Measurements from ENCODE around the gene IPO8. TPM values are rescaled to one million over a fixed set of nuclear protein-coding genes. Genes with fewer than 3 reads are reported as not detected.
A peak's percentile ranks its signal among the peaks of the same experiment; 100 is the strongest.

IPO8 gene
- 10 to 100 TPM; 20.6 to 38.3 (median 26.1) TPM for total RNA-seq

DNA sequence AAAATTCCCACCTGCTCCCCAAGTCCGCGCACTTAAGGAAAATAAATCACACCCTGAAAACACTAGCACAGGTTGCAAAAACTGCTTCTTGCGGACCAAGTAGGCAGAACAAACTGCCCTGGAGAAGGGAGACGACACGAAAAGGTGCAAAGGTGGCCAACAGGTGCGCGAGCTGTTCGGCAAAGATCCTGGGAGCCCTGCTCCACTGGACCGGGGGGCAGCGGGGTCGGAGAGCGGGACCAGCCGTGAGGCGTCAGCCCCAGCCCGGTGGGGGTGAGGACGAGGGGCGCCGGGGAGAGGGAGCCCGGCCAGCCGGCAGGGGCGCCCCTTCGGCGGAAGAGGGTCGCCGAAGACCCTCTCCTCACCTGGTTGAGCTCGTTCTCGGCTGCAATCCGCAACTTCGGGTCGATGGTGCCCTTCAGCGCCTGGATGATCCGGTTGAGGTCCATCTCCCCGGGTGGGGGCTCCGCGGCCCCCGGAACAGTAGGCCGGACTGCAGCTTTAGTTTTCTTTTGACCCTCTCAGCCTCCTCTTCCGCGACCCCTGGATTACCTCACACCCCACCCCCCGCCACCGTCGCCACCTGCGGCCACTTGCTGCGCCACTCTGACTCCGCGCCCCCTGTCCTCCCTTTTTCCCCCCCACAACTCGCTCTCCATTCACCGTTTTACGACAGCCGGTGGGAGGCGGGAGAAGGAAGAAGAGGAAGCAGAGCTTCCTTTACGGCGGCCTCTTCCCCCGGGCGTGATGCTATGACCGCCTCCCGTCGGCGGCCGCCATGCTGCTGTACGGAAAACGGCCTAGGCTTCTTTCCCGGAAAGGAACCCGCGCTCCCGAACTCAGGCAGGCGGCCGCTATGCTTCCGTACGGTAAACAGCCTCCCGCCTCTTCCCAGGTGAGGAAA lies at the start of gene IPO8:
Gene IPO8, minus strand, starts transcription at position 671 of the 904 bp plus-strand sequence. Its CDS starts 222 bp downstream, at position 449.
- intact Hi-C loops (cut with DNase I; ENCODE audit: low total_unique reads) (loop anchor here (1.0 to 10.0 kb wide), 4 partner anchors 60 to 1029 kb away; partner anchors contain the start of genes AMN1 and DDX11), in situ Hi-C loops (cut with MboI; ENCODE audit: low sequenced_read_pairs in 4 of 4) (loop anchor here in 1 of 4 donors (25.0 kb wide), 1 partner anchor 1333 kb away; no protein-coding TSS in a partner anchor)
- Histone ChIP-seq H3K36me3 (no peaks in the 10 kb centered on the region), H3K9me3 (no peaks in the 10 kb centered on the region), H3K27ac (peak within 1 kb of the TSS; percentile 86 to 91 (median 89)), H3K4me1 (peaks cover 31 to 46% of the 10 kb centered on the region in 2 donors), H3K27me3 (no peaks in the 10 kb centered on the region), H3K4me3 (peak within 1 kb of the TSS; percentile 73 to 98 (median 96))
- ATAC-seq (peak; percentile 81 to 83), DNase-seq (peak; percentile 82 to 89)
- TF ChIP-seq, protein P1, sequence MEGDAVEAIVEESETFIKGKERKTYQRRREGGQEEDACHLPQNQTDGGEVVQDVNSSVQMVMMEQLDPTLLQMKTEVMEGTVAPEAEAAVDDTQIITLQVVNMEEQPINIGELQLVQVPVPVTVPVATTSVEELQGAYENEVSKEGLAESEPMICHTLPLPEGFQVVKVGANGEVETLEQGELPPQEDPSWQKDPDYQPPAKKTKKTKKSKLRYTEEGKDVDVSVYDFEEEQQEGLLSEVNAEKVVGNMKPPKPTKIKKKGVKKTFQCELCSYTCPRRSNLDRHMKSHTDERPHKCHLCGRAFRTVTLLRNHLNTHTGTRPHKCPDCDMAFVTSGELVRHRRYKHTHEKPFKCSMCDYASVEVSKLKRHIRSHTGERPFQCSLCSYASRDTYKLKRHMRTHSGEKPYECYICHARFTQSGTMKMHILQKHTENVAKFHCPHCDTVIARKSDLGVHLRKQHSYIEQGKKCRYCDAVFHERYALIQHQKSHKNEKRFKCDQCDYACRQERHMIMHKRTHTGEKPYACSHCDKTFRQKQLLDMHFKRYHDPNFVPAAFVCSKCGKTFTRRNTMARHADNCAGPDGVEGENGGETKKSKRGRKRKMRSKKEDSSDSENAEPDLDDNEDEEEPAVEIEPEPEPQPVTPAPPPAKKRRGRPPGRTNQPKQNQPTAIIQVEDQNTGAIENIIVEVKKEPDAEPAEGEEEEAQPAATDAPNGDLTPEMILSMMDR (IDR thresholded peaks at IDR 0.05 in 4 of 5, conservative IDR thresholded peaks at IDR 0.05 in 1 of 5), result peak in 4 of 5 experiments; percentile 2 to 37 (median 21)
- TF ChIP-seq POLR2A (IDR thresholded peaks at IDR 0.05), result peak; percentile 10 to 21

DNA sequence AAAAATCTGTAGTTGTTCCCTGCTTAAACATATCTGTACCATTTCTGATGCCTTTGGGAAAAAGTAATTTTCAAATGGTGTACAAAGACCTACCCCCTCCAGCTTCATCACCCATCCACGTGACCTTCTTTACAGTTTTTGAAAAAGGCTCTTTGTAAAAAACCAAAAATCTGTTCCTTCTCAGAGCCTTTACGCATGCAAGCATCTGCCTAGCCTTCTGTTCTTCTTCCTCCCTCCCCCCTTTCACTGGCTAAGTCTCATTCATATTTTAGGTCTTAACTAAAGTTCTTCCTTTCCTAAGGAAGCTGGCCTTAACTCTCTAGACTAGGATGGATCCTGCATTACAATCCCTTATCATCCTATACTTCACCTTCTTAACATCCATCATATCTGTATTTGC lies 48.7 kb upstream of the IPO8 start:
- no peak for ATAC-seq
- Histone ChIP-seq H3K27me3 (no peaks in the 10 kb centered on the region), H3K4me1 (no peaks in the 10 kb centered on the region), H3K36me3 (peaks cover 0 to 2% of the 10 kb centered on the region in 2 donors), H3K27ac (no peak overlapping the region), H3K9me3 (no peaks in the 10 kb centered on the region), H3K4me3 (no peak overlapping the region)
- no peak for TF ChIP-seq POLR2A (IDR thresholded peaks at IDR 0.05)
- TF ChIP-seq, protein P1 (IDR thresholded peaks at IDR 0.05 in 4 of 5, conservative IDR thresholded peaks at IDR 0.05 in 1 of 5), result no peak
- intact Hi-C loops (cut with DNase I; ENCODE audit: low total_unique reads) (no loop called here), in situ Hi-C loops (cut with MboI; ENCODE audit: low sequenced_read_pairs in 4 of 4) (no loop called here)
- DNase-seq, result no peak

DNA sequence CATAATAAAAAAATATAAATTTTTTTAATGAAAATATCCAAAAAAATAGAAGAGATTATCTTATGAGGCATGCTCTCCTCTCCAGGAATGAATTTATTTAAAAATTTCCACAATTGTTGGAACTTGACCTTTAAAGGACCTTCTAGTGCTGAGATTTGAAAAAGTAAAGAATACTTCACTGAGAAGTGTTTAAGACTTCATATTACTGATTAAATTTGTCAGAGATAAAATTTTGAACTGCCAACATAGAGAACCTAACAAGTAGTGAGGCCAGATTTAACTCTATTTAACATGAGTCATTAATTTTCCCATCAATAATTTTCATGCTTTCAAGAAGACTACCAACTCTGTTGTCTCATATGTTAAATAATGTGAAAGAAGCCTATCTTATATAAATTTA lies 44.6 kb upstream of the IPO8 start:
- TF ChIP-seq, protein P1 (IDR thresholded peaks at IDR 0.05 in 4 of 5, conservative IDR thresholded peaks at IDR 0.05 in 1 of 5), result no peak
- no peak for TF ChIP-seq POLR2A (IDR thresholded peaks at IDR 0.05)

DNA sequence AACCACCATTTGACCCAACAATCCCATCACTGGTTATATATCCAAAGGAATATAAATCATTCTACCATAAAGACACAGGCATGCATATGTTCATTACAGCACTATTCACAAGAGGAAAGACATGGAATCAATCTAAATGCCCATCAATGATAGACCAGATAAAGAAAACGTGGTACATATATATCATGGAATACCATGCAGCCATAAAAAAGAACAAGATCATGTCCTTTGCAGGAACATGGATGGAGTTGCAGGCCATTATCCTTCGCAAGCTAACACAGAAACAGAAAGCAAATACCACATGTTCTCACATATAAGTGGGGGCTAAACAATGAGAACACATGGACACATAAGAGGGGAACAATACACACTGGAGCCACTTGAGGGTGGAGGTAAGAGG lies 43.4 kb upstream of the IPO8 start:
- Histone ChIP-seq H3K27ac (no peak overlapping the region), H3K27me3 (no peaks in the 10 kb centered on the region), H3K9me3 (no peaks in the 10 kb centered on the region), H3K4me1 (no peaks in the 10 kb centered on the region), H3K36me3 (peaks cover 0 to 8% of the 10 kb centered on the region in 2 donors), H3K4me3 (no peak overlapping the region)
- ATAC-seq (no peak), DNase-seq (no peak)
- intact Hi-C loops (cut with DNase I; ENCODE audit: low total_unique reads) (no loop called here), in situ Hi-C loops (cut with MboI; ENCODE audit: low sequenced_read_pairs in 4 of 4) (no loop called here)
- TF ChIP-seq, protein P1 (IDR thresholded peaks at IDR 0.05 in 4 of 5, conservative IDR thresholded peaks at IDR 0.05 in 1 of 5), result no peak
- no peak for TF ChIP-seq POLR2A (IDR thresholded peaks at IDR 0.05)

More for the DNA sequence above, 44.6 kb upstream of the IPO8 start:
- intact Hi-C loops (cut with DNase I; ENCODE audit: low total_unique reads), result no loop called here
- Histone ChIP-seq H3K36me3 (peaks cover 0 to 8% of the 10 kb centered on the region in 2 donors), H3K4me3 (no peak overlapping the region), H3K27ac (no peak overlapping the region), H3K9me3 (no peaks in the 10 kb centered on the region), H3K4me1 (no peaks in the 10 kb centered on the region), H3K27me3 (no peaks in the 10 kb centered on the region)
- in situ Hi-C loops (cut with MboI; ENCODE audit: low sequenced_read_pairs in 4 of 4), result no loop called here
- no peak for ATAC-seq
- DNase-seq, result no peak

All from gastrocnemius medialis (tissue), 4 donors.